ENCODE data around the gene HERC2. TPM values are rescaled to one million over a fixed set of nuclear protein-coding genes. Genes with fewer than 3 reads are reported as not detected.
"Not testable (repeated sequence)": the region's sequence is repeated elsewhere in the genome, so short reads cannot be mapped to it uniquely, and the experiment has no call there.

The HERC2 gene
- total RNA-seq, result 10 to 100 TPM; 57.5 to 76.0 TPM
- polyA plus RNA-seq, result 10 to 100 TPM; 17.9 to 22.1 TPM
- long read RNA-seq, donor 1, partial matches to known transcripts, result 12 of 14 reads
- long read RNA-seq, donor 1, other reads (novel, unspliced or antisense), result 0 of 14 reads
- long read RNA-seq, donor 2, partial matches to known transcripts, result 0 of 1 reads
- long read RNA-seq, donor 2, other reads (novel, unspliced or antisense), result 0 of 1 reads
- long read RNA-seq, donor 3, partial matches to known transcripts, result 49 of 50 reads
- long read RNA-seq, donor 3, other reads (novel, unspliced or antisense), result 0 of 50 reads
- long read RNA-seq, donor 4, partial matches to known transcripts, result 6 of 7 reads
- long read RNA-seq, donor 4, other reads (novel, unspliced or antisense), result 0 of 7 reads
- long read RNA-seq, donor 5, partial matches to known transcripts, result 20 of 21 reads
- long read RNA-seq, donor 5, other reads (novel, unspliced or antisense), result 0 of 21 reads

DNA sequence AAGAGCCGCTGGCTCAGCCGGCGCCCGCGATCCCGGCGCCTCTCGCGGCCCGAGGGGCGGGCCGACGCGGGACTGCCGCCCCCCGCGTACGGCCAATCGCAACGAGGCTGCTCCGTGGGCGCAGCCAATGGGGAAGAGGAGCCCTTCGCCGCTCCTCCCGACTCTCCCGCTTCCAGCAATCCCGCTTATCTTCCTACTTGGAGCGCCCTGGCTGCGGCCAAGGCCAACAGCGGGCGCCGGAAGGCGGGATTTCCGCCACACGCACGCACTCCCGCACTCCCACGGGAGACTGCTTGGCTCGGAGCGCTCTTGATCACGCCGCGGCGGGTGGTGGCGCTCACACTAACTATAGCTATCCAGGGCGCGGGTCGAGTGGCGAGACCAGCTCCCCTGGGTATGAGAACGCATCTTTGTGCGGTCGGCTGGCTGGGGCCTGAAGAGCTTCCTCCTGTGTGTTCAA lies at the start of gene HERC2:
TSS of gene HERC2 (minus strand) at position 51 of the 460 bp plus-strand sequence. CDS start 746 bp downstream, outside the sequence.
- DNase-seq; ATAC-seq (ENCODE audit: insufficient read depth, low FRiP score); H3K9me3 ChIP-seq (ENCODE audit: control insufficient read depth in 4 of 4, insufficient read depth in 3 of 4, low read length in 3 of 4); H3K36me3 ChIP-seq (ENCODE audit: control insufficient read depth in 4 of 4, insufficient read depth in 4 of 4, low read length in 4 of 4); H3K27me3 ChIP-seq (ENCODE audit: control insufficient read depth in 3 of 3, insufficient read depth in 3 of 3, low read length in 2 of 3); H3K27ac ChIP-seq (ENCODE audit: low read depth in 1 of 2, low read length in 1 of 2); H3K9ac ChIP-seq (ENCODE audit: insufficient read depth in 1 of 2, low read length in 2 of 2); H3K4me3 ChIP-seq; H3K4me1 ChIP-seq (ENCODE audit: control insufficient read depth in 5 of 5, insufficient read depth in 5 of 5, low read length in 5 of 5): not testable (repeated sequence)
- no CpG with 5 or more reads among the region's 52 CpGs for WGBS, 2 donors

DNA sequence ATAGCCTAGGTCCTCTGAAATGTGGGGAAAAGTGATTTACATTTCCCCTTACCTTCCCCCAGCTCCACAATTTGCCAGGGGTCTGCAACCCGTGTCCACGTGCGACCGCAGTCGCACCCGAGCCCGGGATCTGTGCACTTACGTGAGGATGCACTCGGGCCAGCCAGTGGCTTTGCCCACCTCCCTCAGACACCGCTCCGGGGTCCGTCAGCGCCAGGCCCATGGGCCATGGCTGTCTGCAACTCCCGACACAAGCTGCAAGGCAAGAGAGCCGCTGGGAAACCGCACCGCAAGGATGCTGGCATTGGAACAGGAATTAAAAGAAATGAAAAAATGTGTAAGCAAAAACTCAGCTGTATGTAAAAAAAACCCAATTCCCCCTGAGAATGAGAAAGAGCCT lies 43.5 kb upstream of the HERC2 start:
- not testable (repeated sequence) for H3K9ac ChIP-seq (ENCODE audit: insufficient read depth in 1 of 2, low read length in 2 of 2); H3K27ac ChIP-seq (ENCODE audit: low read depth in 1 of 2, low read length in 1 of 2); H3K4me3 ChIP-seq; DNase-seq; H3K36me3 ChIP-seq (ENCODE audit: control insufficient read depth in 4 of 4, insufficient read depth in 4 of 4, low read length in 4 of 4); ATAC-seq (ENCODE audit: insufficient read depth, low FRiP score); H3K4me1 ChIP-seq (ENCODE audit: control insufficient read depth in 5 of 5, insufficient read depth in 5 of 5, low read length in 5 of 5); H3K27me3 ChIP-seq (ENCODE audit: control insufficient read depth in 3 of 3, insufficient read depth in 3 of 3, low read length in 2 of 3); H3K9me3 ChIP-seq (ENCODE audit: control insufficient read depth in 4 of 4, insufficient read depth in 3 of 4, low read length in 3 of 4)
- 90 to 94% methylated on average over 8 to 12 of the region's 17 CpGs for WGBS, 2 donors

- not testable (repeated sequence) for H3K27ac ChIP-seq (ENCODE audit: low read depth in 1 of 2, low read length in 1 of 2); H3K27me3 ChIP-seq (ENCODE audit: control insufficient read depth in 3 of 3, insufficient read depth in 3 of 3, low read length in 2 of 3); H3K9ac ChIP-seq (ENCODE audit: insufficient read depth in 1 of 2, low read length in 2 of 2); H3K4me1 ChIP-seq (ENCODE audit: control insufficient read depth in 5 of 5, insufficient read depth in 5 of 5, low read length in 5 of 5); H3K9me3 ChIP-seq (ENCODE audit: control insufficient read depth in 4 of 4, insufficient read depth in 3 of 4, low read length in 3 of 4); H3K4me3 ChIP-seq; DNase-seq; ATAC-seq (ENCODE audit: insufficient read depth, low FRiP score); H3K36me3 ChIP-seq (ENCODE audit: control insufficient read depth in 4 of 4, insufficient read depth in 4 of 4, low read length in 4 of 4)
- no CpG with 5 or more reads among the region's 7 CpGs for WGBS, 2 donors
Observed at GRCh38 chr15:28357984-28358383, 36.0 kb upstream of the HERC2 start, which contains the start of gene GOLGA6L24. GOLGA6L24 (minus strand) TSS chr15:28358084; CDS start chr15:28358023, 61 bp downstream.

- not testable (repeated sequence) for H3K4me1 ChIP-seq (ENCODE audit: control insufficient read depth in 5 of 5, insufficient read depth in 5 of 5, low read length in 5 of 5); H3K4me3 ChIP-seq; H3K27me3 ChIP-seq (ENCODE audit: control insufficient read depth in 3 of 3, insufficient read depth in 3 of 3, low read length in 2 of 3); ATAC-seq (ENCODE audit: insufficient read depth, low FRiP score); H3K9me3 ChIP-seq (ENCODE audit: control insufficient read depth in 4 of 4, insufficient read depth in 3 of 4, low read length in 3 of 4); H3K9ac ChIP-seq (ENCODE audit: insufficient read depth in 1 of 2, low read length in 2 of 2); H3K27ac ChIP-seq (ENCODE audit: low read depth in 1 of 2, low read length in 1 of 2); H3K36me3 ChIP-seq (ENCODE audit: control insufficient read depth in 4 of 4, insufficient read depth in 4 of 4, low read length in 4 of 4)
- peak in 1 of 3 donors; percentile 7 for DNase-seq
- WGBS, 2 donors, result 0% methylated on average over 9 to 13 of the region's 39 CpGs
Observed at GRCh38 chr15:28321358-28322078, 461 bp downstream of the HERC2 start.

DNA sequence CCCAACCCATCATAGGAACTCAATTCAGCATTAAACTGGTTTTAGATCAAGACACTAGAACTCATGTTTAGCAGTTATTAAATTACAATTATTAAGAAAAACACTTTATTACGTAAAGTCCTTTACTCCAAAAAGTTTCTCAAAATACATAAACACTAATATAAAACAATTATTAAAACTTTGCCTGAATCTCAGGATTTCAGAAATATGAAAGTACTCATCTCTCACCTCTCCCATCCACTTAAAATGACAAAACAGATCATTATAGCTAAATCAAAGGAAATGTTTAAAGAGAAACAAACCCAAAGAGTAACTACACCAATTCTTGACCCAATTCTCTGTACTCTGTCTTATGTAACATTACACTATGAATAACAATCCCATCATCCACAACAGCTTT lies 2.3 kb downstream of the HERC2 start:
- not testable (repeated sequence) for H3K4me3 ChIP-seq; ATAC-seq (ENCODE audit: insufficient read depth, low FRiP score); H3K9me3 ChIP-seq (ENCODE audit: control insufficient read depth in 4 of 4, insufficient read depth in 3 of 4, low read length in 3 of 4); H3K27ac ChIP-seq (ENCODE audit: low read depth in 1 of 2, low read length in 1 of 2); H3K4me1 ChIP-seq (ENCODE audit: control insufficient read depth in 5 of 5, insufficient read depth in 5 of 5, low read length in 5 of 5); H3K27me3 ChIP-seq (ENCODE audit: control insufficient read depth in 3 of 3, insufficient read depth in 3 of 3, low read length in 2 of 3); H3K9ac ChIP-seq (ENCODE audit: insufficient read depth in 1 of 2, low read length in 2 of 2)
- 81 to 87% methylated on average over 1 of the region's 1 CpG for WGBS, 2 donors
- peaks cover 0 to 11% (median 7%) of the 10 kb centered on the region in 4 donors for H3K36me3 ChIP-seq (ENCODE audit: control insufficient read depth in 4 of 4, insufficient read depth in 4 of 4, low read length in 4 of 4)
- peak in 2 of 3 donors; percentile 46 to 89 for DNase-seq

GRCh38 chr15:28318828-28319227 lies 3.2 kb downstream of the HERC2 start:
- WGBS, 2 donors, result no CpG with 5 or more reads among the region's 3 CpGs
- H3K4me3 ChIP-seq; H3K9me3 ChIP-seq (ENCODE audit: control insufficient read depth in 4 of 4, insufficient read depth in 3 of 4, low read length in 3 of 4); H3K4me1 ChIP-seq (ENCODE audit: control insufficient read depth in 5 of 5, insufficient read depth in 5 of 5, low read length in 5 of 5); H3K27ac ChIP-seq (ENCODE audit: low read depth in 1 of 2, low read length in 1 of 2); H3K27me3 ChIP-seq (ENCODE audit: control insufficient read depth in 3 of 3, insufficient read depth in 3 of 3, low read length in 2 of 3); H3K9ac ChIP-seq (ENCODE audit: insufficient read depth in 1 of 2, low read length in 2 of 2); ATAC-seq (ENCODE audit: insufficient read depth, low FRiP score); DNase-seq: not testable (repeated sequence)
- H3K36me3 ChIP-seq (ENCODE audit: control insufficient read depth in 4 of 4, insufficient read depth in 4 of 4, low read length in 4 of 4), result peaks cover under 1 to 14% (median 11%) of the 10 kb centered on the region in 4 donors

- not testable (repeated sequence) for H3K9me3 ChIP-seq (ENCODE audit: control insufficient read depth in 4 of 4, insufficient read depth in 3 of 4, low read length in 3 of 4); H3K27ac ChIP-seq (ENCODE audit: low read depth in 1 of 2, low read length in 1 of 2); H3K4me3 ChIP-seq; H3K9ac ChIP-seq (ENCODE audit: insufficient read depth in 1 of 2, low read length in 2 of 2); DNase-seq; H3K4me1 ChIP-seq (ENCODE audit: control insufficient read depth in 5 of 5, insufficient read depth in 5 of 5, low read length in 5 of 5); H3K27me3 ChIP-seq (ENCODE audit: control insufficient read depth in 3 of 3, insufficient read depth in 3 of 3, low read length in 2 of 3); ATAC-seq (ENCODE audit: insufficient read depth, low FRiP score)
- H3K36me3 ChIP-seq (ENCODE audit: control insufficient read depth in 4 of 4, insufficient read depth in 4 of 4, low read length in 4 of 4), result peaks cover 2 to 16% (median 12%) of the 10 kb centered on the region in 4 donors
- 93 to 96% methylated on average over 11 to 13 of the region's 13 CpGs for WGBS, 2 donors
Observed at GRCh38 chr15:28318122-28318521, 3.9 kb downstream of the HERC2 start.

GRCh38 chr15:28316958-28317357 lies 5.0 kb downstream of the HERC2 start:
- H3K27me3 ChIP-seq (ENCODE audit: control insufficient read depth in 3 of 3, insufficient read depth in 3 of 3, low read length in 2 of 3); H3K4me3 ChIP-seq; H3K9ac ChIP-seq (ENCODE audit: insufficient read depth in 1 of 2, low read length in 2 of 2); H3K4me1 ChIP-seq (ENCODE audit: control insufficient read depth in 5 of 5, insufficient read depth in 5 of 5, low read length in 5 of 5); H3K27ac ChIP-seq (ENCODE audit: low read depth in 1 of 2, low read length in 1 of 2); H3K9me3 ChIP-seq (ENCODE audit: control insufficient read depth in 4 of 4, insufficient read depth in 3 of 4, low read length in 3 of 4); ATAC-seq (ENCODE audit: insufficient read depth, low FRiP score); DNase-seq: not testable (repeated sequence)
- peaks cover 2 to 16% (median 12%) of the 10 kb centered on the region in 4 donors for H3K36me3 ChIP-seq (ENCODE audit: control insufficient read depth in 4 of 4, insufficient read depth in 4 of 4, low read length in 4 of 4)
- WGBS, 2 donors, result 97 to 99% methylated on average over 7 of the region's 7 CpGs
